Uterus (tissue), 2 donors: ENCODE measurements around the gene C1QB.

Source experiments
- POLR2A ChIP-seq, 2 donors: fragments of 450-650 bp; IDR thresholded peaks; one replicate each; pipeline ENCODE4 v1.6.1; 2016; ENCODE audit warnings: antibody characterized with exemption in 2 of 2, mild to moderate bottlenecking in 1 of 2, moderate library complexity in 1 of 2
- TF ChIP-seq, protein P1 (sequence below), 4 experiments: fragments of 200-600 bp in 2 of 4; fragments of 450-650 bp in 2 of 4; sonication (generic) in 2 of 4; IDR thresholded peaks; one replicate each; pipeline ENCODE4 v1.5.1; 2016 to 2019; ENCODE audit warnings: antibody characterized with exemption in 4 of 4, mild to moderate bottlenecking in 2 of 4, moderate library complexity in 1 of 4

GRCh38 chr1:22637907-22638445 is 15.1 kb upstream of the C1QB start:
- TF ChIP-seq, protein P1, sequence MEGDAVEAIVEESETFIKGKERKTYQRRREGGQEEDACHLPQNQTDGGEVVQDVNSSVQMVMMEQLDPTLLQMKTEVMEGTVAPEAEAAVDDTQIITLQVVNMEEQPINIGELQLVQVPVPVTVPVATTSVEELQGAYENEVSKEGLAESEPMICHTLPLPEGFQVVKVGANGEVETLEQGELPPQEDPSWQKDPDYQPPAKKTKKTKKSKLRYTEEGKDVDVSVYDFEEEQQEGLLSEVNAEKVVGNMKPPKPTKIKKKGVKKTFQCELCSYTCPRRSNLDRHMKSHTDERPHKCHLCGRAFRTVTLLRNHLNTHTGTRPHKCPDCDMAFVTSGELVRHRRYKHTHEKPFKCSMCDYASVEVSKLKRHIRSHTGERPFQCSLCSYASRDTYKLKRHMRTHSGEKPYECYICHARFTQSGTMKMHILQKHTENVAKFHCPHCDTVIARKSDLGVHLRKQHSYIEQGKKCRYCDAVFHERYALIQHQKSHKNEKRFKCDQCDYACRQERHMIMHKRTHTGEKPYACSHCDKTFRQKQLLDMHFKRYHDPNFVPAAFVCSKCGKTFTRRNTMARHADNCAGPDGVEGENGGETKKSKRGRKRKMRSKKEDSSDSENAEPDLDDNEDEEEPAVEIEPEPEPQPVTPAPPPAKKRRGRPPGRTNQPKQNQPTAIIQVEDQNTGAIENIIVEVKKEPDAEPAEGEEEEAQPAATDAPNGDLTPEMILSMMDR (IDR thresholded peaks at IDR 0.05) = no peak
- TF ChIP-seq POLR2A (IDR thresholded peaks at IDR 0.05) = no peak
